Immature natural killer cell (primary cell): Measurements from ENCODE around the gene HOXA4. TPM values are rescaled to one million over a fixed set of nuclear protein-coding genes. Genes with fewer than 3 reads are reported as not detected.

ENCODE experiments used
- DNase-seq, 3 donors: peaks; one replicate each; pipeline ENCODE4 v3.0.0; 2022; ENCODE audit warnings: mixed read lengths in 1 of 3
- H3K27ac Mint-ChIP-seq, 6 donors: one replicate each; pipeline ENCODE4 v1.8.0; 2020; ENCODE audit warnings: mixed read lengths in 6 of 6, mild to moderate bottlenecking in 5 of 6, inconsistent platforms in 4 of 6, moderate library complexity in 3 of 6
- H3K27me3 Mint-ChIP-seq, 3 donors: one replicate each; pipeline ENCODE4 v1.8.0; 2020 to 2021; ENCODE audit warnings: low read depth in 3 of 3, mild to moderate bottlenecking in 3 of 3, mixed read lengths in 3 of 3, moderate library complexity in 3 of 3, inconsistent platforms in 1 of 3
- H3K36me3 Mint-ChIP-seq, 3 donors: one replicate each; pipeline ENCODE4 v1.8.0; 2020; ENCODE audit warnings: mixed read lengths in 3 of 3, inconsistent platforms in 2 of 3, mild to moderate bottlenecking in 2 of 3
- H3K4me1 Mint-ChIP-seq, 2 donors: one replicate each; pipeline ENCODE4 v1.8.0; 2020; ENCODE audit warnings: inconsistent platforms in 2 of 2, mild to moderate bottlenecking in 2 of 2, mixed read lengths in 2 of 2, moderate library complexity in 1 of 2
- H3K4me3 Mint-ChIP-seq, 5 donors: one replicate each; pipeline ENCODE4 v1.8.0; 2020; ENCODE audit warnings: mild to moderate bottlenecking in 5 of 5, mixed read lengths in 5 of 5, inconsistent platforms in 3 of 5, moderate library complexity in 3 of 5
- H3K9me3 Mint-ChIP-seq, 6 donors: one replicate each; pipeline ENCODE4 v1.8.0; 2020; ENCODE audit warnings: mild to moderate bottlenecking in 6 of 6, mixed read lengths in 6 of 6, inconsistent platforms in 4 of 6, moderate library complexity in 3 of 6
- polyA plus RNA-seq, 3 donors: library from polyadenylated mRNA; unstranded; fragments of 300-500 nt; fragmentation: Illumina TruSeq; gene quantifications; one replicate each; pipeline ENCODE4 v1.2.3, GENCODE V29; 2021

Gene HOXA4
- polyA plus RNA-seq, 3 donors from 2014 or later = 0.51 to 1.2 TPM; not detected in 1

DNA sequence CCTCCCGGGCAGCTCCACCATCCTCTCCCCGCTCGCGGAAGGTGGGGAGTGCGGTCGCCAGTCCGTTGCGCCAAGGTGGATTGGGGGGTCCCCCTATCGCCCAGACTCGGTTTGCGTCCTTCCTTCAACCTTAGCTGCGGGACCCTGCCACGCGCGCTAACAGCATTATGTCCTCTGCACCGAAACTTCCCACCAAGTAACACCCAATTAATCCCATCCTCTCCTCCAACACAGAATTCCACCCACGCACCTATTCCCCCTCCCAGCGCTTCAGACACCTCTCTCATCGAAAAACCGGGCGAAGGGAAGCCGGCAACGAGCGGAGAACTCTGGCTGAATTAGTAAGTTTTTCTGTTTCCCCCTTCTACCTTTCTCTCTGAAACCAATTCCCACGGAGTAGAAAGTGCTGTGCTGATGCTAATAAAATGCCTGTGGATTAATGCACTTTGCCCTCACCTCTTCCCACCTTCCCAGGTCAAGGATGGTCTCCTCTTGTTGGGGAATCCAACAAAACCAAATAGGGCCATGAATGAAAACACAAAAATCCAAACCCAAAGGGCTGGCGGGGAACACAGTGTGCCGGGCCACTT lies 20.9 kb upstream of the HOXA4 start:
- Mint-ChIP-seq H3K4me1 (peaks cover 54 to 79% of the 10 kb centered on the region in 2 donors), H3K36me3 (no peaks in the 10 kb centered on the region), H3K9me3 (peaks cover 0 to 2% (median 0%) of the 10 kb centered on the region in 6 donors), H3K4me3 (peak overlapping the region; percentile 85 to 89 (median 86)), H3K27ac (peak overlapping the region; percentile 12 to 77 (median 58)), H3K27me3 (peaks cover 43 to 73% (median 72%) of the 10 kb centered on the region in 3 donors)
- DNase-seq = no peak

DNA sequence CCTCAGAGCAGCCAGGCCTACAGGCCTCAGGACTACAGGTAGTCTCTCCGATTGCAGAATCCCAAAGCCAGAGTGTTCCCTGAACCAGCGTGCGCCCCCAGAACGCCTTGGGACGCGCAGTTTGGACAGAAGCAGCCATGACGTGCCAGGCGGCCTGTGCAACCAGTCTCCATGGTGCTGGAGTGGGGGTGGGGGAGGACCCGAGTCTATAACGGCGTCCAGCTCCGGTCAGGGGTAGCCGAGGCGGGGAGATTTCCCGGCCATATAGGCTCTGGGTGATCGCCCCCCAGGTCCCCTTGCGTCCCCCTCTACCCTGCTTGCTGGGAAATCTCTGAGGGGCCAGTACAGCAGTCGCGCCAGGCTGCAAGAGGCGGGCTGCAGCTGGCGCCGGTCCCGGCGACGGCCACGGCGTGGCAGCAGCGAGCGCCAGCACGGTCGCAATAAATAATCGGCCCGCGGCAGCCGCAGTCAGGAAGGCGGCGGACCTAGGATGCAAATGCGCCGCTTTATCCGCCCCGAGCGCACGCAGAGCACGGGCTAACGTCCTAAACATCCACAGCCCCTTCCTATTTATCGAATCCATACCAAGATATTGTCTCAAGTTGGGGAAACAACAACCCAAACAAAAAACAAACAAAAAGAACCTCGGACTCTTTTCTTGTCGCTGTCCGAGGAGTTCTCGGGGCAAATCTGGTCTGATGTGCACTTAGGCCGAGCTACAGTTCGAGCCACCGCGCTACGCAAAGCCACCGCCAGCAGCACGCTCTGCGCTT lies 20.2 kb upstream of the HOXA4 start:
- peak overlapping the region; percentile 41 to 89 (median 64) for H3K27ac Mint-ChIP-seq
- peak; percentile 67 to 75 (median 72) for DNase-seq
- peak overlapping the region; percentile 85 to 89 (median 86) for H3K4me3 Mint-ChIP-seq
- H3K36me3 Mint-ChIP-seq = peaks cover 0 to 3% (median 0%) of the 10 kb centered on the region in 3 donors
- peaks cover 48 to 75% of the 10 kb centered on the region in 2 donors for H3K4me1 Mint-ChIP-seq
- H3K9me3 Mint-ChIP-seq = peaks cover 0 to 2% (median 0%) of the 10 kb centered on the region in 6 donors
- H3K27me3 Mint-ChIP-seq = peaks cover 38 to 70% (median 67%) of the 10 kb centered on the region in 3 donors

DNA sequence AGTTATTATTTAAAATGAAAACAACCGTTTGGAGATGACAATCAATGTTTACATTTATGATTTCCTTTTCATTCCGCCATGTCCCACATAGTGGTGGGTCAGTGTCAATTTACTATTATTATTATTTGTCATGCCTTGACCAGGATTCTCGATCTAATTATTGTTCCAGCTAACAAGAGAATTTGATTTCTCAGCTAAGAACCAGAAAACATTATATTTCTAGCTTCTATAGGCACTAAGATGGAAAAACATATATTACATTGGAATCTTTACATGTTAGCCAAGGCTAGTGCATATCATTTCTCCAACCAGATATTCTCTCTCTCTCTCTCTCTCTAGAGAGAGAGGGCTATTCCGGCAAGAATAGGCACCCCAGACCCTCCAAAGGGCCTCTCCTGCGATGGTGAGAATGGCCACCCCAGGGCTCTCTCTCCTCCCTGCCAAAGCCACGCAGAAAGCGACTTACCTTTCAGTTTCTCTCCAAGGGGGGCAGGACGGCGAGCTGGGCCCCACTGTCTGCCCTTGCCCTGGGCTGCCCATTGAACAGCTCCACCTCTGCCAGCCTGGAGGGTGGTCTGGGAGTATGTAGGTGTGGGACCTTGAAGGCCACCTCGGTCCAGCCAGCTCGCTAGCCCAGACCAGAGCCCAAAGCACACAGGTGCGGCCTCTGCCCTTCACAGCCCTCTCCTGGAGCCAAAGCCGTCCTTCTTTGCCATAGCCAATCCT lies 19.4 kb upstream of the HOXA4 start:
- H3K9me3 Mint-ChIP-seq = peaks cover 0 to 2% (median 0%) of the 10 kb centered on the region in 6 donors
- H3K36me3 Mint-ChIP-seq = peaks cover 0 to 3% (median 0%) of the 10 kb centered on the region in 3 donors
- H3K4me3 Mint-ChIP-seq = peak overlapping the region; percentile 85 to 89 (median 86)
- DNase-seq = no peak
- H3K27me3 Mint-ChIP-seq = peaks cover 30 to 62% (median 59%) of the 10 kb centered on the region in 3 donors
- H3K4me1 Mint-ChIP-seq = peaks cover 41 to 67% of the 10 kb centered on the region in 2 donors
- H3K27ac Mint-ChIP-seq = peak overlapping the region in 5 of 6 donors; percentile 35 to 89 (median 61)

DNA sequence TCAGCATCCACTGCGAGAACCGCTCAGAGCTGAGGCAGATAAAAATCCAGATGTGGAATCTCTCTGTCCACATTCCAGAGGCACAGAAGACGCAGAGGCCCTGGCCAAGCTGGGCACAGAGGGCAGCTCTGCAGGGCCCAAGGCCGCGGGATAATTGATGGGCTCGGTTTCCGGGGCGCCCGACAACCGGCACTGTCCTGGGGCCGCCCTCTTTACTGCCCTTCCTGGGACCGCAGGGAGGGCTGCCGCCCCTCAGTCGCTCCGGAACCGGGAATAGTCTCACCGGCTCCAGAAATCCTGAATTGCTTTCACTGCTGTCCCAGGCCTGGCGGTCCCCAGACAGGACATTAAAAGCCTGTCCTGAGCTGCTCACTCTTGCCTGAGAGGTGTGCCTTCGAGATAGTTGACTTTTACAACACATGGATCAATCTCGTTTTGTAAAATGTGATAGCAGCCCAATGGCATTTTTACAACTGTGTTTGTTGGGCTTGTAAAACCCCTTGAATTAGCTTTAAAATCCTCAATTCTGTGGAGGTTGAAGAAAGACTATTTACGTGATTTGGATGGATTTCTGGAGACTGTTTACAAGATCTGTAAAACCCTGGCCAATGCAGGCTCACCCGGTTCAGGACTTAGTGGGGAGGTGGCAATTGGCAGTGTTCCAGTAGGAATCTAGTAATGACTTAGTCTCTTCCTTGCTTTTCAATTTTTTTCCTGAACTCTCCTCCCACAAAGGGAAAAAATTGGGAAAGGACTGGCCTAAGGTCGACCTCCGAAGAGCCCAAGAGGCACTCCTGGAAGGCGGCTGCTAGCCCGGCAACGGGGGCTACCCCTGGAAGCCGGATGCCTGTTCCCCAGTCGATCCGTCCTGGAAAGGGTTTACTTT lies 18.4 kb upstream of the HOXA4 start:
- Mint-ChIP-seq H3K36me3 (peaks cover 0 to 3% (median 0%) of the 10 kb centered on the region in 3 donors), H3K9me3 (no peaks in the 10 kb centered on the region), H3K27ac (peak overlapping the region in 1 of 6 donors; percentile 55), H3K27me3 (peaks cover 26 to 53% (median 49%) of the 10 kb centered on the region in 3 donors), H3K4me3 (peak overlapping the region; percentile 79 to 88 (median 85)), H3K4me1 (peaks cover 35 to 57% of the 10 kb centered on the region in 2 donors)
- DNase-seq = no peak

DNA sequence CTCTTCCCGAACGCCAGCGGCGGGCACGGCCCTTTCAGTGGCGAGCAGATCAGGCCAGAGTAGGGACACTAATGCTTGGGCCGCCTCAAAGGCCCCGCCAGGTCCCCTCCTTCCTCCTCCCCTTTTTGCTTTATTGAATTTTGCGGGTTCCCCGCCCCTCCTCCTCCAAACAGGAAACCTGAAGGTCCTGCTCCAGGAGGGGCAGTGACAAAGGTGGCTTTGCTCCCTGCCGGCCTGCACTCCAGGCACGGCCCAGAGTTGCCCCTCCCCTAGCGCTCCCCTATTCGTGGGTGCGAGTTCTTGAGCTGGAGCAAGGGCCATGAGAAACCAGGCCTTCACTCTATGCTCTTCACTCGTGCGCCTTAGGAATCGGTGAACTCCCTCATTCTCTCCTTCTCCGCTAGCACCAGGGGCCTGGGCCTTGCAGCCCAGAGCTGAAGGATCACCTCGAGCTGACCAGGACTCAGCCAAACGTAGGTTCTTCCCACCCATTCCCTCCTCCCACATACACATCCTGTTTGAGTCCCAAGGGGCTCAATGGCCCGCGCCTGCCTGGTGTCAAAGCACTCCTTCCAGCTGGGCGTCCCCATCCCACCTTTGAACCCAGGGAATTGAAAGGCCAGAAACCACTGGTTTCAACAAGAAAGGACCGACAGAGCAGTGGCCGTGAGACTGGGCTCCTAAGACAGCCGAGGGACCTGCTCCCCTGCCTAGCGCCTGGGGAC lies 17.6 kb upstream of the HOXA4 start:
- no peak for DNase-seq
- Mint-ChIP-seq H3K36me3 (peaks cover 0 to 3% (median 0%) of the 10 kb centered on the region in 3 donors), H3K4me1 (peaks cover 33 to 52% of the 10 kb centered on the region in 2 donors), H3K9me3 (no peaks in the 10 kb centered on the region), H3K27ac (peak overlapping the region in 2 of 6 donors; percentile 55 to 87), H3K4me3 (peak overlapping the region; percentile 79 to 88 (median 85)), H3K27me3 (peaks cover 20 to 48% (median 41%) of the 10 kb centered on the region in 3 donors)

DNA sequence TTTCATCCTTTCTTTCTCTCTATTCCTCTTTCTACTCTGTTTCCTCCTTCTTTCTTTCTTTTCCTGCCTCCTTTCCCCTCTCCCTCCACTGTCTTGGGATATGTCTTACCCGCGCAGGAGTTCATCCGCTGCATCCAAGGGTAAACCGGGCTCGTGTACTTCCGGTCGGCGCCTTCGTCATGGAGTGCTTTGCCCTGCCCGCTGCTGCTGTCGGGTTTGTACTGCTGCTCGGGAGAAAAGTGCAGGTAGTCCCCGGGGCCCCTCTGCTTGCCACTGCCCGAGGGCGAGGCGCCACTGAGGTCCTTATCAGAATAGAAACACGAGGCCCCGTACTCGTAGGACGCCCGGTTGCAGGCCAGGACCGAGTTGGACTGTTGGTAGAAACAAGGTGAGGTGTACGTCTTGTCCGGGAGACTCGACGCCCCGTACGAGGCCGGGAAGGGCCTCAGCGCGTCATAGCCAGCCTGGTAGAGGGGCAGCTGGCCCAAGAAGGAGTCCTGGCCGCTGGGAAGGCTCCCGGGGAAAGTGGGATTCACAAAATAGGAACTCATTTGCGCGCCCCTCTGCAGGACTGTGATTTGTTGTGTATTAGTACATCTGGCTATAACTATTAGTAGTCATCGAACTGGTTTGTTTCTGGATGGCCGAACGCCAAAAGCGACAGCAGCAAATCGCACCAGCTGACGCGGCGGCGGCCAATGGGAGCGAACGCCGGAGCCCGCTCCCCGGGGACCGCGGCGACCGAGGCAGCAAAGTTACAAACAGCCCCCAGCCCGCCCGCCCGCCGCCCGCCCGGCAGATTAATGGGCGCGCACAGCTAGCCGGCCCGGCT lies 16.9 kb upstream of the HOXA4 start, which contains the start of gene HOXA6:
TSS of gene HOXA6 (minus strand) at position 576 of the 832 bp plus-strand sequence. CDS start at position 551, 25 bp downstream.
- Mint-ChIP-seq H3K4me3 (peak within 1 kb of the TSS; percentile 79 to 88 (median 85)), H3K4me1 (peaks cover 32 to 50% of the 10 kb centered on the region in 2 donors), H3K27me3 (peaks cover 20 to 49% (median 34%) of the 10 kb centered on the region in 3 donors), H3K36me3 (peaks cover 0 to 3% (median 0%) of the 10 kb centered on the region in 3 donors), H3K9me3 (no peaks in the 10 kb centered on the region), H3K27ac (peak within 1 kb of the TSS in 2 of 6 donors; percentile 55 to 87)
- peak in 1 of 3 donors; percentile 21 for DNase-seq

DNA sequence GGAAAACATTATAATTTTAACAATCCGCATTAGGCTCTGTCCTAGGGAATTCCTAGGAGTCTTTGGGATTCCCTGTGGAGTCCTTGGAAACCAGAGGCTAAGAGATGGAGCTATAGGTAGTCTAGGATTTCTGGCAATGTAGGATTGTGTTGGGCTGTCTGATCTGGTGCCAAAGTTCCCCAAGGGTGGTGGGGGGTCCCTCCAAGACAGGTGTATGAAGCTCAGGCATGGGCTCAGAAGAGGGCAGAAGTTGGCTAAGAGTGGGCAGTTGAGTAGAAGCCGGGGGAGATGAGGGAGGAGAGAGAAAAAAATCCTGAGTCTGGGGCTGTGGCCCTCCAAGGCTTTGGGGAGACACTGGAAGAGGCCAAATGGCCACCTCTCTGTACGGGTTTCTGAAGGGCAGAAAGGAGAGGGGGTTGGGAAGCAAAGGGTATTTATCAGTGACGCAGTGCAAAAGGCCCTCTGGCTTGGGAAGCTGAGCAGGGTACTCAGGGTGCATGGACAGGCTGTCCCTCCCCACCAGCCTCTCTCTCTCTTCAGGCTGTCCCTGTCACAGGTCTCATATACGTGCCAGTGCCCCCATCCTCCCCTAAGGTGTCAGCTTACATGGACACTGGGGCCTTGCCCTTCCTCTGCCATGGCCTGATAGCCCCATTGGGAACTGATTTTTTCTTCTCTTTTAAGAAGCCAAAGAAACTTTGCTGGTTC lies 16.1 kb upstream of the HOXA4 start:
- peak overlapping the region in 1 of 6 donors; percentile 12 for H3K27ac Mint-ChIP-seq
- H3K4me3 Mint-ChIP-seq = peak overlapping the region in 4 of 5 donors; percentile 15 to 84 (median 22)
- no peak for DNase-seq

DNA sequence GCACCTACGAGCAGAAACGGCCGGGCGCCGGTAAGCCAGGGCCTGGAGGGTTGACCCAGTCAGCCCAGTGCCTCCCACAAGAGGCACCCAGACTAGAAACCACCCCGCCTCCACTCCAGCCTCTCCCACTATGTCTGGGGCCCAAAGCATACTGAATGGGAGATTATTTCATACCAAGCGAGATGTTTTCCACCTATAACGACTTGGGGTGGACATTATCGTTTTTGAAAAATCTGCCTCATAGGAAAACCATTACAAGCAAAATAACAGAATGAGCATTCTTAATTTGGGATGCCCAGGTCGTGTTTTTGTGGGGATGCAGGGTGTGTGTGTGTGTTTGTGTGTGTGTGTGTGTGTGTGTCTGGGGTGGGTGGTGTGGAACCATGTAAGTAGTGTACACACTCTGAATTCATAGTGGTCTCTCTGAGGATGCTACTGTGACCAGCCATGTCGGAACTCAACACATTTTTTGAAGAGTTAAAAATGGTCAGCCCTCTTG lies 15.4 kb upstream of the HOXA4 start:
- Mint-ChIP-seq H3K9me3 (no peaks in the 10 kb centered on the region), H3K36me3 (peaks cover 0 to 9% (median 0%) of the 10 kb centered on the region in 3 donors), H3K4me1 (peaks cover 18 to 35% of the 10 kb centered on the region in 2 donors), H3K27ac (no peak overlapping the region), H3K4me3 (no peak overlapping the region), H3K27me3 (peaks cover 17 to 40% (median 25%) of the 10 kb centered on the region in 3 donors)
- DNase-seq = no peak

More for the DNA sequence above, 16.1 kb upstream of the HOXA4 start:
- peaks cover 24 to 42% of the 10 kb centered on the region in 2 donors for H3K4me1 Mint-ChIP-seq
- peaks cover 0 to 3% (median 0%) of the 10 kb centered on the region in 3 donors for H3K36me3 Mint-ChIP-seq
- H3K9me3 Mint-ChIP-seq = no peaks in the 10 kb centered on the region
- peaks cover 22 to 47% (median 27%) of the 10 kb centered on the region in 3 donors for H3K27me3 Mint-ChIP-seq

DNA sequence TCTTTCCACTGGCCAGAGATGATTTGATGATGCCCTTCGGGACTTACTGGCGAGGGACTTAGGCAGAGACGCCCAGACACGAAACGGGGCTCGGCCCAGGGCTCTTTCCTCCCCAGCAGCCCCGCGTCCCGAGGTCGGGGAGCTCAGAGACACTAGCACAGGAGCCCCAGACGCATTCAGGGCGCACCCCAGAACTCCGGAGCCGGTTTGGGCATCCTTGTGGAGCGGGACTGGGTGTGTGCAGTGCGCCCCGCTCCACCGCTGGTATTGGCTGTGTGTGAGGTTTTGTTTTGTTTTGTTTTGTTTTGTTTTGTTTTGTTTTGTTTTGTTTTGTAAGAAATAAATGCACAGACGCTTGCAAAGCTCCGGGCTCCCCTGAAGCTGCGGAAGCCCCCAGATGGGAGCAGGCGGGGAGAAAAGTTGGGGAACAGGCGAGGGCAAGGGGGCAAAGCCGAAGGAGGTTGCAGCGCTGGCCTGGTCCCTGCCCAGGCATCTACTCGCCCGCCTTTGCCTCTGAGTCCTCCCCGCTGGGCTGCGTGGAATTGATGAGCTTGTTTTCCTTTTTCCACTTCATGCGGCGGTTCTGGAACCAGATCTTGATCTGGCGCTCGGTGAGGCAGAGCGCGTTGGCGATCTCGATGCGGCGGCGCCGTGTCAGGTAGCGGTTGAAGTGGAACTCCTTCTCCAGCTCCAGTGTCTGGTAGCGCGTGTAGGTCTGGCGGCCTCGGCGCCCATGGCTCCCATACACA lies 14.8 kb upstream of the HOXA4 start:
- peaks cover 13 to 29% of the 10 kb centered on the region in 2 donors for H3K4me1 Mint-ChIP-seq
- no peak overlapping the region for H3K27ac Mint-ChIP-seq
- no peak for DNase-seq
- H3K27me3 Mint-ChIP-seq = peaks cover 17 to 35% (median 23%) of the 10 kb centered on the region in 3 donors
- H3K9me3 Mint-ChIP-seq = no peaks in the 10 kb centered on the region
- H3K36me3 Mint-ChIP-seq = peaks cover 0 to 9% (median 0%) of the 10 kb centered on the region in 3 donors
- H3K4me3 Mint-ChIP-seq = no peak overlapping the region

DNA sequence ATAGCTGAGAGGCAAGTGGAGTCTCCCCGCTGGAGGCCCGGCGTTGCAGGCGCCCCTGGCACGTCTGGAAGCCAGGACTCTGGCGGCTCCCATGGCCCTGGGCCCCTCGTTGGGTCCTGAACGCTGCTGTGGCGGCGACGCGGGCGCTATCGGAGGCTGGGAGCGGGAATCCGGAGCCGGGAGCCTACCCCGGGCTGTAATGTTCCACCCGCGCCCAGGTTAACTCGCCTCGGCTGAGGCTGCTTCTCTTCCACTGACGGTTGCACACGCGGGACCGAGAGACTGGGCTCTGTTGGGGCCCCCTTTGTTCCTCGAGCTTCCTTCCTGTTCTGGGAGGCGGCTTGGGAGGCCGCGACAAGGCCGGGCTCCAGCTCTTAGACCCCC lies 14.2 kb upstream of the HOXA4 start:
- Mint-ChIP-seq H3K4me1 (peaks cover 10 to 24% of the 10 kb centered on the region in 2 donors), H3K27ac (no peak overlapping the region), H3K27me3 (peaks cover 17 to 29% (median 23%) of the 10 kb centered on the region in 3 donors), H3K4me3 (no peak overlapping the region), H3K36me3 (peaks cover 0 to 9% (median 0%) of the 10 kb centered on the region in 3 donors), H3K9me3 (no peaks in the 10 kb centered on the region)
- no peak for DNase-seq
